Activated T-cell treated with anti-CD3 and anti-CD28 coated beads, Interleukin-2, amount 50 U/mL, for 72 hours (primary cell): Measurements from ENCODE around the gene JADE2. TPM values are rescaled to one million over a fixed set of nuclear protein-coding genes. Genes with fewer than 3 reads are reported as not detected.
"Not testable (repeated sequence)": the region's sequence is repeated elsewhere in the genome, so short reads cannot be mapped to it uniquely, and the experiment has no call there.

Experiments used
- ATAC-seq, 2 donors: fragments of 150-1000 bp; cut with Tn5 transposase; replicated peaks in 1 of 2; 2 replicates each; pipeline ENCODE4 v1.10.0; 2021; ENCODE audit warnings: moderate library complexity in 2 of 2, mild to moderate bottlenecking in 1 of 2
- DNase-seq, 2 donors: peaks; one replicate each; pipeline ENCODE4 v3.0.0; 2021 to 2022; ENCODE audit warnings: mixed read lengths in 1 of 2
- H3K27ac Mint-ChIP-seq: one replicate; pipeline ENCODE4 v1.8.0; 2022; ENCODE audit warnings: mild to moderate bottlenecking, moderate library complexity, mixed read lengths
- H3K27me3 Mint-ChIP-seq: one replicate; pipeline ENCODE4 v1.8.0; 2022; ENCODE audit warnings: low read depth, mixed read lengths
- H3K36me3 Mint-ChIP-seq, 2 donors: one replicate each; pipeline ENCODE4 v1.8.0; 2022; ENCODE audit warnings: mixed read lengths in 2 of 2, mild to moderate bottlenecking in 1 of 2; ENCODE audit not compliant: insufficient read depth in 2 of 2
- H3K4me1 Mint-ChIP-seq: one replicate; pipeline ENCODE4 v1.8.0; 2022; ENCODE audit warnings: low read depth, mixed read lengths
- H3K4me3 Mint-ChIP-seq, 2 donors: one replicate each; pipeline ENCODE4 v1.8.0; 2022; ENCODE audit warnings: mild to moderate bottlenecking in 2 of 2, mixed read lengths in 2 of 2, moderate library complexity in 2 of 2
- H3K9me3 Mint-ChIP-seq, 2 donors: one replicate each; pipeline ENCODE4 v1.8.0; 2022; ENCODE audit warnings: mixed read lengths in 2 of 2
- total RNA-seq, 2 donors: library from RNA; stranded (reverse); gene quantifications; one replicate each; pipeline ENCODE4 v1.2.3, GENCODE V29; 2022

Gene JADE2
- total RNA-seq, 2 donors from 2014 or later, result 87.0 to 88.8 TPM

DNA sequence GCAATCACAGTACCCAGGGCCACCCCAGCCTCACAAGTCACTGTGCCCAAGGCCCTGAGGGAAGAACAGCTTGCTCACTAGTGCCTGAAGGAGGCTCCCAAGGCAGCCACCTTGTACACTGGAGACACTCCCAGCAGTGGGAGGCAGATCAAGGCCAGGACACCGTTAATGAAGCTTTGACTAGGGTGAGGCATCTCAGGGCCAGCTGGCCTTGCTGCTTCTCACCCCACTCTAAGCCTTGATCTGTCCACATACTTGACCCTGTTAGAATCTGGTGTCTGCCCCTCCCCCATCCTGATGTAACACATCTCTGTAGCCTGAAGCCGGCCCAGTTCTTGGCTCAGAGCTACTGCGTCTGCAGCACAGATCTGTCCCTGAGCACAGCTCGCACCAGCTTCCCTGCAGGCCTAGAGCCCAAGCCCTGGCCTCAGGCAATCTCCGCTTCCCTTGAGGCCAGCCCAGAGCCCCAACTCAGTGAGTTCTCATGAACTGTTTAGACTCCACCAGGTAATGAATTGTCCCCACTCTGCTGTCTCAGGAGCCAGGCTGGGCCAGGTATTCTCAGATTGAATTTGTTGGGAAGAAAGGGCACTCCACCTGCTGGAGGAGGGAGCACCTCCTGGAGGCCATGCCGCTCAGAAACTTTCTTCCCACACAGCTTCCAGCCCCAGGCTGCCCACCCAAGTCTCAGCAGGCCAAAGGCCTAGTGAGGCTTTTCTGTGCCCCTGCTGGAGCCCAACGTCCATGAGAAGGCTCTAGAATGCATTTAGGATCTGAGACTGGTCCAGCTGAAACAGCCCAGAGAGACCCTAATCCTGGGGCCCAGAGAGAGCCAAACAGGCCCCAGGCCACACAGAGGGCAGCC is 13.4 kb upstream of the JADE2 start:
- Mint-ChIP-seq H3K27ac (peak overlapping the region; percentile 85), H3K4me1 (peaks cover 48% of the 10 kb centered on the region), H3K9me3 (no peaks in the 10 kb centered on the region), H3K36me3 (no peaks in the 10 kb centered on the region), H3K27me3 (no peaks in the 10 kb centered on the region), H3K4me3 (peak overlapping the region in 1 of 2 donors; percentile 40)
- peak; percentile 15 to 16 for ATAC-seq
- DNase-seq, result peak in 1 of 2 donors; percentile 21

DNA sequence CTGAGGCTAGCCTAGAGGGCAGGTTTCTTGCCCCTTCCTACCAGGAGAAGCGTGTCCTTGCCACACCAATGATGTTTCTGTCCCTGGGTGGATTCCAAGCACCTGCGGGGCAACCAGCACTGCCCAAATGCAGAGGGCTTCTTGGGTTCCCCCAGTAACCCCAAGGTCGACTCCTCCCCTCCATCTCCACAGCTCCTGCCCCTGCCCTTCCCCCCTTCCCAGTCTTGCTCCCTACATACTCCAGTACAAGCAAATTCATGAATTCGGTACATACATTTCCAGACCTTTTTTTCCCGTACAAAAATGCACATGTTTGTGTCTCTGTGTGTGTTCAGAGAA is 12.8 kb upstream of the JADE2 start:
- Mint-ChIP-seq H3K4me3 (no peak overlapping the region), H3K27ac (no peak overlapping the region), H3K27me3 (no peaks in the 10 kb centered on the region), H3K36me3 (no peaks in the 10 kb centered on the region), H3K9me3 (no peaks in the 10 kb centered on the region), H3K4me1 (peaks cover 42% of the 10 kb centered on the region)
- DNase-seq (no peak), ATAC-seq (no peak)

DNA sequence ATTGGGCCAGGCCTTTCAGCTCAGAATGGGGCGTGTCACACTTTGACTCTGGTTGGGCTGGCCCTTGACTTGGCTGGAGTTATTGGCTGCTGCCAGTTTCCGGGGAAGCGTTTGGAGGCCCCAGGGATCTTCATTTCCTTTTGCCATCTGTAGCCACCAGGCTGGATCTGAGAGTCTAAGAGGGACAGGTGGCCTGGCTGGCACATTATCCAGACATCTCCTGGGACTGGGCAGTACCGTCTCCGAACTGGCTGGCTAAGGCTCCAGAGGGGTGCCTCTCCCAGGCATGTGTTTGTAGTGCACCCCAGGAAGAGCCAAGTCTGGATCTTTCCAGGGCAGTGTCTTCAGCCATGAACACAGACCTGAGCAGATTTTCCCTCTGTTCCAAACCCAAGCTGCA is 9.7 kb upstream of the JADE2 start:
- no peaks in the 10 kb centered on the region for H3K36me3 Mint-ChIP-seq
- no peak overlapping the region for H3K27ac Mint-ChIP-seq
- ATAC-seq (no peak), DNase-seq (no peak)
- H3K4me3 Mint-ChIP-seq, result no peak overlapping the region
- H3K27me3 Mint-ChIP-seq, result peaks cover 3% of the 10 kb centered on the region
- peaks cover 21% of the 10 kb centered on the region for H3K4me1 Mint-ChIP-seq
- no peaks in the 10 kb centered on the region for H3K9me3 Mint-ChIP-seq

DNA sequence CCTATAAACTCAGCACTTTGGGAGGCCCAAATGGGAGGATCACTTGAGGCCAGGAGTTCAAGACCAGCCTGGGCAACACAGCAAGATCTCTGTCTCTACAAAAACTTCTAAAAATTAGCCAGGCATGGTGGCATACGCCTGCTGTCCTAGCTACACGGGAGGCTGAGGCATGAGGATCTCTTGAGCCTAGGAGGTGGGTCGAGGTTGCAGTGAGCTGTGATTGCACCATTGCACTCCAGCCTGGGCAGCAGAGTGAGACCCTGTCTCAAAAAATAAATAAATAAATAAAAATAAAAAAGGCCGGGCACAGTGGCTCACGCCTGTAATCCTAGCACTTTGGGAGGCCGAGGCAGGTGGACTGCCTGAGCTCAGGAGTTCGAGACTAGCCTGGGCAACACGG is 8.5 kb upstream of the JADE2 start:
- H3K36me3 Mint-ChIP-seq, H3K9me3 Mint-ChIP-seq, H3K4me1 Mint-ChIP-seq, H3K27ac Mint-ChIP-seq, DNase-seq, ATAC-seq, H3K4me3 Mint-ChIP-seq: not testable (repeated sequence)
- peaks cover 12% of the 10 kb centered on the region for H3K27me3 Mint-ChIP-seq

DNA sequence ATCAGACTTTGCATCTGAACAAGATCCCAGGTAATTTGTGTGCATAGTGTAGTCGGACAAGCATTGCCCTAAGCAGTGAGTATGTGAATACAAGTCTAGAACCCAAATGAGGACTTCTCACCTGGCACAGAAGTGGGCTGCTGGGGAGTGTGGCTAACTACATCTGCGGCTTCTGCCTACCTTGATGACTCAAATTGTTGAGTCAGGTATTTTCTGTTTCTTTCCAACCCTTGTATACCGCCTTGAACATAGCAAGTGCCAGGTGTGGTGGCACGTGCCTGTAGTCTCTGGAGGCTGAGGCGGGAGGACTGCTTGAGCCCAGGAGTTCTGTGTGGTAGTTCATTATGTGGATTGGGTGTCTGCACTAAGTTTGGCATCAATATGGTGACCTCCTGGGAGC is 7.9 kb upstream of the JADE2 start:
- H3K4me3 Mint-ChIP-seq, result no peak overlapping the region
- H3K27ac Mint-ChIP-seq, result no peak overlapping the region
- ATAC-seq (no peak), DNase-seq (no peak)
- H3K36me3 Mint-ChIP-seq, result no peaks in the 10 kb centered on the region
- H3K27me3 Mint-ChIP-seq, result peaks cover 18% of the 10 kb centered on the region
- H3K9me3 Mint-ChIP-seq, result no peaks in the 10 kb centered on the region
- peaks cover 4% of the 10 kb centered on the region for H3K4me1 Mint-ChIP-seq

DNA sequence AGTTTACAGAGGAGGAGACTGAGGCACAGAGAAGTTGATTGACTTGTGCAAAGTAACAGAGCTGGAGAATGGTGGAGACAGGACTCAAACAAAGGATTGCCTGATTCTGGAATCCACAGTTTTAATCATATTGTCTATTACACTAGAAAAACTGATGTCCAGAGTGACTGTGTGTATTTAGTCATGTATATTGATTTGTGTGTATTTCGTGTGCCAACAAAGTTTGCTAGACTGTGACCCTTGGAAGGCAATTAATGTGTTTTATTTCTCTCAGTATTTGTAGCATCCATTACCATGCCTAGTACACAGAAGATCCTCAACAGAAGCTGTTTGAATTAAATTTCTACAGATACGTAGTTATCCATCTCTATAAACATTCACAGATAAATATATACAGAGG is 5.5 kb upstream of the JADE2 start:
- no peak for ATAC-seq
- H3K4me1 Mint-ChIP-seq, result peaks cover 14% of the 10 kb centered on the region
- H3K9me3 Mint-ChIP-seq, result no peaks in the 10 kb centered on the region
- peaks cover 0 to 1% of the 10 kb centered on the region in 2 donors for H3K36me3 Mint-ChIP-seq
- peaks cover 18% of the 10 kb centered on the region for H3K27me3 Mint-ChIP-seq
- DNase-seq, result no peak
- no peak overlapping the region for H3K27ac Mint-ChIP-seq
- no peak overlapping the region for H3K4me3 Mint-ChIP-seq

DNA sequence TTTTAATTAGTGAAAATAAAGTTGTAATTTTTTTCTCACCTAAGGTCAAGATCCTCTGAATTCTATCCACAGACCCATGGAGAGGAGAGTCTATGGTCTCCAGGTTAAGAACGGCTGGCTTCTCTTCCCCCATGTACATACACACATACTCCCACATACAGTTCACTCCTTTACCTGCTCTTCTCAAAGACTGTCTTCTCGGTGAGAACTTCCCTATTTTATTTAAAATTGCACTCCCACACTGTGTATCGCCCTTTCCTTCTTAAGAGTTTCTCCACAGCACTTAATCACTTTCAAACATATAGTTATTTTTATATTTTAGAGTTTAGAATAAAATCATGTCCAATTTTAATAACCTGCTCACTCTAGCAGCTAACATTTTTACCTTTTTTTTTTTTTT is 3.6 kb upstream of the JADE2 start:
- no peak for DNase-seq
- H3K4me3 Mint-ChIP-seq, result no peak overlapping the region
- H3K27me3 Mint-ChIP-seq, result peaks cover 18% of the 10 kb centered on the region
- peaks cover 3 to 5% of the 10 kb centered on the region in 2 donors for H3K36me3 Mint-ChIP-seq
- no peak overlapping the region for H3K27ac Mint-ChIP-seq
- H3K4me1 Mint-ChIP-seq, result peaks cover 14% of the 10 kb centered on the region
- no peak for ATAC-seq
- no peaks in the 10 kb centered on the region for H3K9me3 Mint-ChIP-seq

DNA sequence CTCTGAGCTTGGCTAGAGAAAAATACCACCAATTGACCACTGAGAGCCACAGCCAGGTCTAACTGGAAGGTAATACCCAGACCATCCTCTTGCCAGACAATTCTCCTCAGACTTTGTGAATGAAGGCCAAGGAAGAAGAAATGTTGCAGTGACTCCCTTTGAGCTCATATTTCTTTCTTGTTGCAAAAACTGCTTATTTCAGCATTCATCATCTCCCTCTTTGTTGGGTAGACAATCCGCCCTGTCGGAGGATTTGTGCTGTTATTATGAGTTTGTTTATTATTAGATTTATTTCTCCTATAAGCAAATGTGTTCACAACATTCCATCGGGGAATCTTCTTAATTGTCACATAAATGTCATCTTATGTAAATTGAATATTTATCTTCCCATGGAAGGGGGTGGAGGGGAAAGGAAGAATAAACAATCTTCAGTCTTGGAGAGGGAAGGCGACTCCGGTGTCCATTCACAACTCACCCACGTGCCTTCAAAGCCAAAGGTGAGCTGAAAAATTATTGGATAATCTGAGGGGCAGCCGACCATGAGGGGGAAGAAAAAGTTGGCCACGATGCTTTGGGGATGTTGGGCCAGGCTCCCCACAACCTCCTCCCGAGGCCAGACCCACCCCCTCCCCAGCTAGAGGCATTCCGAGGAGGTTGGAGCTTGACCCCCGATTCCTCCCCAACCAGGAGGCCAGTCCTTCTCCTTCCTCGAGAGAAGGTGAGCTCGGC is 1.8 kb upstream of the JADE2 start:
- Mint-ChIP-seq H3K9me3 (no peaks in the 10 kb centered on the region), H3K4me3 (peak overlapping the region; percentile 75 to 99), H3K4me1 (peaks cover 24% of the 10 kb centered on the region), H3K36me3 (peaks cover 3 to 5% of the 10 kb centered on the region in 2 donors), H3K27me3 (peaks cover 18% of the 10 kb centered on the region), H3K27ac (peak overlapping the region; percentile 59)
- ATAC-seq (no peak), DNase-seq (no peak)

DNA sequence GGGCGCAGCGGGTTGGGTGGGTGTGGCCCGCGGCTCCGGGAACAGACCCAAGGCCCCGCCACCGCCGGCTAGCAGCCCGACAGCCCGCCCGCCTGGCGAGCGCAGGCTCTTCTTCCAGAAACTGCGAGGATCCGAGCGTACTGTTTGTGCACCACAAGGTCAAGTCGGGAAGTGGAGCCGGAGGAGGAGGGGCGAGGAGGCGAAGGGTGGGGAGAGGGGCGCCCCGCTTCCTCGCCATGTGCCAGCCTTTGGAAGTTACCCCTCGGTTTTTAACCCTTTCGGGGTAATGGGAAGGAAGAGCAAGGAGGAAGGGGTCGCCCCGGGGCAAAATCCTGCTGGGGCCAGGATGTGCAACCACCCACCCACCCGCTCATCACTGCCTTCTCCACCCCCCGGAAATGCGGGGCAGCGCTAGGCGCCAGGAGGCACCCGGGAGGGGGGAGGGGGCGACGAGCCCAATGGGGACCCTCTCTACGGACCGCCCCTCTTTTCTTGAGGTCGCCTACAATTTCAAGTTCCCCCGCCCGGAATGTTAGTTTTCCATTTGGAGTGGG is 1.1 kb upstream of the JADE2 start:
- peak overlapping the region; percentile 91 to 99 for H3K4me3 Mint-ChIP-seq
- no peak overlapping the region for H3K27ac Mint-ChIP-seq
- ATAC-seq (peak; percentile 23 to 27), DNase-seq (peak; percentile 66 to 75)
- H3K9me3 Mint-ChIP-seq, result no peaks in the 10 kb centered on the region
- H3K27me3 Mint-ChIP-seq, result peaks cover 18% of the 10 kb centered on the region
- H3K36me3 Mint-ChIP-seq, result peaks cover 3 to 5% of the 10 kb centered on the region in 2 donors
- H3K4me1 Mint-ChIP-seq, result peaks cover 31% of the 10 kb centered on the region

DNA sequence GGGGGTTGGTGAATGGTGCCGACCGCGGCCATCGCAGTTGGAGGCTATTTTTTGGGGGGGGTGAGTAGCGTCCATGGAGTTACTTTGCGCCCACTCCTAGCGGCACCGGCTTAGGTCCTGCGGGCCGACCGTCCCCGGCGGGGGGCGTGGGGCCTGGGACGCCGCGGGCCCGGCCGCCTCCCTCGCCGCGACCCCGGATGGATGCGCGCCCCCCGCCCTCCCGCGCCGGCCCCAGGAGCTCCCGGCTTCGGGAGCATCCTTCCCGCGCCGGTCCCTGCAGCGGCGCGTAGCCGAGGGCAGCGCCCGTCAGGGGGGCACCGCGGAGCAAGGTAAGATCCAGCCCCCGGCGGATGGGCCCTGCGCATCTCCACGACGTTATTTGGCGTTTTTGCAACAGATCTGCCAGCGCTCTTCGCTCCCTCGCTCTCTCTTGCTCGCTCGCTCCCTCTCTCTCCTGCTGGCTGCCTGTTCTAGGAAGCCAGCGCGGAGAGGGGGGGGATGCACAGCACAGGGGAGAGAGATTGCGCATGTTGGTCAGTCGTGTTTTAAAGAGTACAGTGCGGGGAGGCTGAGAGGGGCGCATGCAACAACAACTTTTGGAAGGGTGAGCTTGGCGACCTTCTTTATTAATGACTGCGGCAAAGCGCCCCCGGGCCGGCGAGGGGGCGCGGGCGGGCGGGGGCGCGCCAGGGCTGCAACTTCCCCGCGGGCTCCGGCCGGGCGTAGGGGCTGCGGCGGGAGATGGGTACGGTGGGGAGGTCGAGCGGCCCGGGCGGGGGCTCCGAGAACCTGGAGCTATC is 413 bp downstream of the JADE2 start:
- H3K27me3 Mint-ChIP-seq, result peaks cover 15% of the 10 kb centered on the region
- H3K36me3 Mint-ChIP-seq, result peaks cover 3 to 5% of the 10 kb centered on the region in 2 donors
- H3K9me3 Mint-ChIP-seq, result no peaks in the 10 kb centered on the region
- ATAC-seq (peak; percentile 2 to 26), DNase-seq (peak; percentile 62 to 65)
- peak overlapping the region; percentile 90 for H3K27ac Mint-ChIP-seq
- peaks cover 46% of the 10 kb centered on the region for H3K4me1 Mint-ChIP-seq
- peak overlapping the region; percentile 91 to 99 for H3K4me3 Mint-ChIP-seq

DNA sequence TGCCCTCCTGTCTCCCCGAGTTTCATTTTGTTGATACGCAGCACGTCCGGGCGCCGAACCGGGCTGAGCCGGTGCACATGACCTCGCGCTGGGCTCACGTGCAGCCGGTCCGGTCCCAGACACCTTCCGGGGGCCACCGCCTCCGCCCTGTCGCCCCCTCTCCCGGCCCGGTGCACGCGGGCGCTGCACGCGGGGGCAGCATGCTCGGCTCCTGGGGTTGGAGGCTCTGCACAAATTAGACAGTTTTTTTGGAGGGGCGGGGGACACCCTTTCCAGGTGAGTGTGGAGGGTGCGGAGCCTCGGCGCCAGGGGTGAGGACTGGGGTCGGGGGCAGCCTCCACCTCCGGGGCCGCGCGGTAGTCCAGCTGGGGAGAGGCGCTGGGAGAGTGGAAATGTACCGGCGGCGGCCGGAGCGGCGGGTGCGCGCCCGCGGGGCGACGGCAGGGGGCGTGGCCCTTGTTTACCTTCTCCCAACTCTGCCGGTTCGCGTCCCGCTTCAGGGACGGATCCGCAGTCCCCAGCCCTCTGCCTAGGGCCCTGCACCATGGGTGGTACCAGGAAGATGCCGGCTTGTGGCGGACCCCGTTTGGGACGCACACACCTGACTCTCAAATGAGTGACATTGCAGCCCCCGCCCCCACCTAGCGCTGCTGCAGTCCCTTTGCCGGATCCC is 1.1 kb downstream of the JADE2 start:
- peaks cover 9% of the 10 kb centered on the region for H3K27me3 Mint-ChIP-seq
- H3K36me3 Mint-ChIP-seq, result peaks cover 3 to 5% of the 10 kb centered on the region in 2 donors
- DNase-seq (peak; percentile 81 to 83), ATAC-seq (peak; percentile 32 to 33)
- peak overlapping the region; percentile 91 to 99 for H3K4me3 Mint-ChIP-seq
- H3K9me3 Mint-ChIP-seq, result no peaks in the 10 kb centered on the region
- peaks cover 53% of the 10 kb centered on the region for H3K4me1 Mint-ChIP-seq
- H3K27ac Mint-ChIP-seq, result no peak overlapping the region

DNA sequence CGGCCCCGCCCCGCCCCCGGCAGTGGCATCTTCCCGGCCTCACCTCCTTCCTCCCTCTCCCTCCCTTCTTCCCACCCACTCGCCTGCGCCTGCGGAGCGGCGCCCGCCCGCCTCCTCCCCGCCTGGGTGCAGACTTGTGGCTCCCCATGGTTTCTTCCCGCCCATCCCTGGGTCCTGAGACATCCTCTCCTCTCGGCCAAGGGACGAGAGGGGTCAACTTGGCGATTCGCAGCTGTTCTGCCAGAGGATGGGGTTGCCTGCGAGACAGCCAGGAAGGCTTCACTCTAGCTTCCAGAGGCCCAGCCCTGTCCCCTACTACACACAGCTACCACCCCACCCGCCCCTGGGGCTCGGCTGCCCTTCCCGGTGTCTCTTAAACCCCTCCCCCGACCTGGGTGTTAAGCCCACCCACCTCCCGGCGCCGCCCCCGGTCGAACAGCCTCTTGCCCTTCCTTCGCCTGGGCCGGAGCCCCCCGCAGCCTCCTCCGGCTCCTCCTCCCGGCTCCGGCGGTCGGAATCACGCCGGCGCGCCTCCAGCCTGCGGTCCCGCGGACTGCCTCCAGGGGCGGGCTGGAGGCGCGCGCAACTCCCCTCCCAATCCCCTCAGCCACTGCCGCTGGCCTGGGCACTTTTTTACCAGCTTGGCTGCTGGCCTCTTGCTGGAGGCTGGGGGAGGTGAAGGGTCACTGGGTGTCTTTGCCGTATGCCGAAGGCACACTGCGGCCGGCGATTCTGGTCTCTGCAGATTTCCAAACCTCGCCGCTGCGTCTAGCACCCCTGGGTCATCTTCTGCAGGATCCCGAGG is 1.9 kb downstream of the JADE2 start:
- DNase-seq, result peak; percentile 77 to 85
- peak overlapping the region; percentile 50 for H3K27ac Mint-ChIP-seq
- H3K9me3 Mint-ChIP-seq, result no peaks in the 10 kb centered on the region
- peaks cover 61% of the 10 kb centered on the region for H3K4me1 Mint-ChIP-seq
- peaks cover 3 to 5% of the 10 kb centered on the region in 2 donors for H3K36me3 Mint-ChIP-seq
- peak; percentile 47 to 53 for ATAC-seq
- peak overlapping the region; percentile 91 to 99 for H3K4me3 Mint-ChIP-seq
- H3K27me3 Mint-ChIP-seq, result peaks cover 2% of the 10 kb centered on the region
